ENCODE data around the gene PCDH10. TPM values are rescaled to one million over a fixed set of nuclear protein-coding genes. Genes with fewer than 3 reads are reported as not detected.

The PCDH10 gene
- total and polyA plus RNA-seq, 2 of the 4 experiments (the other 2 are of a cell fraction), result 0.90 to 2.0 TPM

DNA sequence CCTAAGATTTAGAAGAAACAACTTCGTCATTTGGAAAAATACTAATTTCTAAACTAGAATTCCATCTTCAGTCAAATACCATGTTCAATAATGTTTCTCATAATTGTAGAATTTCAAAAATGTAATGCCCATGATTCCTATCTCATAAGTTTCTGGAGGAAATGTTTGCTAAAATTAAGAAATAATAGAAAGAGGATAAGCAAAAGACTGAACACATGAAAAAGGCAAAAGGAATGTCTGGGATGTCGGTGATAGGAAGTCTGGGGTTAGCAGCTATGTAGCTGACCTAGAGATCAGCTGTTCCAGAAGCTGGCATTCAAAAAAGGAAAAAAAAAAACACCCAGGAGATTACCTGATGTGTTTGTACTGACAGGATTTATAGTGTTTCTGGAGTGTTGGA lies 18.9 kb upstream of the PCDH10 start:
- CTCF ChIA-PET, result interaction anchor here (0.7 to 1.4 kb wide), 2 partner anchors 17 to 329 kb away, joined by 4 to 5 read pairs; no protein-coding TSS in a partner anchor
- Histone ChIP-seq H3K23ac (ENCODE audit: low read depth, low read length) (no peak overlapping the region), H2BK15ac (ENCODE audit: low read depth, low read length) (no peak overlapping the region), H3K4ac (ENCODE audit: low read depth, low read length) (no peak overlapping the region), H3K18ac (ENCODE audit: low read depth, low read length) (no peak overlapping the region), H4K5ac (ENCODE audit: low read depth, low read length) (no peak overlapping the region), H3K4me3 (ENCODE audit: insufficient read depth, low read depth, low read length) (no peak overlapping the region), H3K27ac (ENCODE audit: insufficient read depth, low read length) (no peak overlapping the region), H3K27me3 (ENCODE audit: control insufficient read depth, insufficient read depth, low read length) (no peaks in the 10 kb centered on the region), H4K20me1 (ENCODE audit: insufficient read depth, low read length) (no peaks in the 10 kb centered on the region), H3K79me1 (ENCODE audit: low read depth in 1 of 2, low read length in 2 of 2) (no peaks in the 10 kb centered on the region), H2AK9ac (replicated peaks; ENCODE audit: low read depth, low read length, poor library complexity) (no peak overlapping the region), H3K9me1 (ENCODE audit: insufficient read depth, low read length) (no peaks in the 10 kb centered on the region), H2AFZ (replicated peaks; ENCODE audit: low read length, poor library complexity) (no peak overlapping the region), H2BK20ac (ENCODE audit: low read depth, low read length) (no peak overlapping the region), H3K56ac (ENCODE audit: extremely low read depth, insufficient read depth, low read length) (no peak overlapping the region), H4K8ac (ENCODE audit: low read depth in 2 of 2, low read length in 2 of 2) (no peak overlapping the region), H2BK120ac (ENCODE audit: low read depth, low read length) (no peak overlapping the region), H3K14ac (replicated peaks; ENCODE audit: low read depth, low read length) (no peak overlapping the region), H4K91ac (ENCODE audit: insufficient read depth, low read depth, low read length) (no peak overlapping the region), H2BK5ac (ENCODE audit: low read depth, low read length, poor library complexity, severe bottlenecking) (no peak overlapping the region), H3K4me1 (ENCODE audit: control insufficient read depth, insufficient read depth, low read length) (no peaks in the 10 kb centered on the region), H3K36me3 (ENCODE audit: control insufficient read depth, insufficient read depth, low read length) (no peaks in the 10 kb centered on the region), H3K9me3 (ENCODE audit: control insufficient read depth, insufficient read depth, low read length) (no peaks in the 10 kb centered on the region), H2AK5ac (ENCODE audit: low read depth, low read length) (no peak overlapping the region), H3K4me2 (ENCODE audit: low read depth, low read length) (no peak overlapping the region), H3K9ac (ENCODE audit: low read depth, low read length) (no peak overlapping the region)
- no peak for TF ChIP-seq SMC3 (IDR thresholded peaks at IDR 0.05; ENCODE audit: low read depth, low read length)
- no peak for TF ChIP-seq CEBPB (IDR thresholded peaks at IDR 0.05; ENCODE audit: low read depth, low read length)
- intact Hi-C loops (cut with micrococcal nuclease), result no loop called here
- DNase-seq, result no peak
- POLR2A ChIA-PET (ENCODE audit: unreplicated experiment), result no interaction called here
- ATAC-seq (ENCODE audit: low read depth), result no peak
- in situ Hi-C loops (cut with MboI; ENCODE audit: low sequenced_read_pairs), result no loop called here
- WGBS, 2 experiments (ENCODE audit: extremely low coverage in 2 of 2, insufficient read length in 1 of 2), result no CpG with 5 or more reads among the region's 2 CpGs
- no TSS peak for BruUV-seq (replicated peaks)
- dilution Hi-C loops (cut with HindIII; ENCODE audit: low sequenced_read_pairs, unreplicated experiment), result no loop called here
